Fibroblast of villous mesenchyme (primary cell): Measurements from ENCODE around the gene CDC14A. TPM values are rescaled to one million over a fixed set of nuclear protein-coding genes. Genes with fewer than 3 reads are reported as not detected.

ENCODE experiments used
- DNase-seq: peaks from one replicate; pipeline ENCODE4 v3.0.0-alpha.2; 2010; ENCODE audit warnings: low read depth
- H3K4me3 ChIP-seq: 2 replicates; pipeline ENCODE4 v1.5.1; 2011; ENCODE audit warnings: low read depth, mild to moderate bottlenecking, low read length
- total RNA-seq: library from RNA; depleted of rRNA; stranded (reverse); fragments of >200 nt; gene quantifications from 2 replicates; pipeline ENCODE4 v1.2.3, GENCODE V29; 2012
- TF ChIP-seq, protein P1 (sequence below): IDR thresholded peaks from 2 replicates; pipeline ENCODE4 v1.5.1; 2012; ENCODE audit warnings: low read depth, mild to moderate bottlenecking, low read length; ENCODE audit not compliant: insufficient read depth

CDC14A gene
- total RNA-seq, 1 donor, result 5.2 TPM

DNA sequence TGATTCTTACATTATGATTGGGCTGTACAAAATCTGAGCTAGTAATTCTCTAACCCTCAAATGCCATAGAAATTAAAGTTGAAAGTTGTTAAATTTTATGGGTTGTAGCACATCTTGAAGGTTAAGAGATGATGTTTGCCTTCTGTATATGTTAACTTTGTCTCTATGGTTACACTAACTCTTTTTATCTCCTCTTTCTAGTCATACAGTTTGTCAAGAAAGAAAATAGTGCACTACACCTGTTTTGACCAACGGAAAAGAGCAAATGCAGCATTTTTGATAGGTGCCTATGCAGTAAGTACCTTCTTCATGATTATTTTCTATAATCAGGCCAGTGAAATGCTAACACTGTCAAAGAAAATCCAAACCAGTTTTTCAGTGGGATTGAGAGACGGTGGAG is 38.2 kb downstream of the CDC14A start:
- no peak overlapping the region for H3K4me3 ChIP-seq
- no peak for DNase-seq

DNA sequence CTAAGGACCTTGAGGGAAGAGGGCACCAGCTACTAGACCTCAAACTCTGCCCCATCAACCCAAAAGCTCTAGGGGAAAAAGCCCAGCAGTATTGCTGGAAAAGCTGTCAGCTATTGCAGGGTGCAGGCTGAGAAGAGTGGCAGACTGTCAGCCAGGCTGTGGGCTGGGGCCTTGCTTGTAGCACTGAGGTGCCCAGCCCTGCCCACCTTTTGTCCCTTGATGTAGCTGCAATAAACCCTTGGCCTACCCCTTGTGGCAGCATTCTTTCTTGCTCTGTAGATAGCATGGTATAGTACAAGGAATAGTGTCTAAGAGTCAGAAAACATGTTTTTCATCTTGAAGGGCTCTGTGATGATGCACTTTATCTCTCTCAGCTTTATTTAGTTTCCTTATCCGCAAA is 39.4 kb downstream of the CDC14A start:
- TF ChIP-seq, protein P1, sequence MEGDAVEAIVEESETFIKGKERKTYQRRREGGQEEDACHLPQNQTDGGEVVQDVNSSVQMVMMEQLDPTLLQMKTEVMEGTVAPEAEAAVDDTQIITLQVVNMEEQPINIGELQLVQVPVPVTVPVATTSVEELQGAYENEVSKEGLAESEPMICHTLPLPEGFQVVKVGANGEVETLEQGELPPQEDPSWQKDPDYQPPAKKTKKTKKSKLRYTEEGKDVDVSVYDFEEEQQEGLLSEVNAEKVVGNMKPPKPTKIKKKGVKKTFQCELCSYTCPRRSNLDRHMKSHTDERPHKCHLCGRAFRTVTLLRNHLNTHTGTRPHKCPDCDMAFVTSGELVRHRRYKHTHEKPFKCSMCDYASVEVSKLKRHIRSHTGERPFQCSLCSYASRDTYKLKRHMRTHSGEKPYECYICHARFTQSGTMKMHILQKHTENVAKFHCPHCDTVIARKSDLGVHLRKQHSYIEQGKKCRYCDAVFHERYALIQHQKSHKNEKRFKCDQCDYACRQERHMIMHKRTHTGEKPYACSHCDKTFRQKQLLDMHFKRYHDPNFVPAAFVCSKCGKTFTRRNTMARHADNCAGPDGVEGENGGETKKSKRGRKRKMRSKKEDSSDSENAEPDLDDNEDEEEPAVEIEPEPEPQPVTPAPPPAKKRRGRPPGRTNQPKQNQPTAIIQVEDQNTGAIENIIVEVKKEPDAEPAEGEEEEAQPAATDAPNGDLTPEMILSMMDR, result no peak
- no peak for DNase-seq
- no peak overlapping the region for H3K4me3 ChIP-seq

More for the DNA sequence above, 38.2 kb downstream of the CDC14A start:
- TF ChIP-seq, protein P1, result no peak

DNA sequence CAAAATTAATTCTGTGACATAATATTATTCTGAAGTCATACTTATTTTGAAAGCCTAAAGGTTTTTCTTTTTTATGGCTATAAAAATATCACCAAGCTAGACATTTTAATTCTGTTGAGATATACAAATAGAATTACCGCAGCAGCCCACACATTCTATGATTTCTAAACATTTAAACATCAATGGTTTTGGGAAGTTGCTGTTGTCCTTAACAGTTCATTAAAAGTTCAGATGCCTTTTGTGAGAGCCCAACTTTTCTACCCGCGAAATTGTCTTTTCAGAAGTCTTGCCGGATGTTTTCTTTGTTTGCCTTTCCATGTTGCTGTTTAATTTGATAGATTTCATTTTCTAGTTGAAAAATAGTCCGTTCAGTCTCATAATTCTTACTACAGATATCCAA is 40.5 kb downstream of the CDC14A start:
- no peak overlapping the region for H3K4me3 ChIP-seq
- DNase-seq, result peak; percentile 21
- TF ChIP-seq, protein P1, result no peak

DNA sequence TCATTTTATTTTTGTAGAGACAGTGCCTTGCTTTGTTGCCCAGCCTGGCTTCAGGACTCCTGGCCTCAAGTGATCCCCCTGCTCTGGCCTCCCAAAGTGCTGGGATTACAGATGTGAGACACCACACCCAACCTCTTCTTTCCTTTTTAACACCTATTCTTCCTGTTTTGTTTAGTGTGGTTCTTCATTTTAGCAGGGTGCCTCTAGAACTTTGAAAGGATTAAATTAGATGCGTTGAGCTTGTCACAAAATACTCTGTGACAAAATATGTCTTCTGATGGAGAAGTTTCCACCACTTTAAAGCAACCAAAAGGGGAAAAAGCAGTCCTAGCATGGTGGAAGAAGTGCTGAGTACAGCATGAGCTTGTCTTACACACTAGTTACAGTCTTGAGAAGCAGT is 42.0 kb downstream of the CDC14A start:
- H3K4me3 ChIP-seq, result no peak overlapping the region
- DNase-seq, result no peak
- TF ChIP-seq, protein P1, result no peak

DNA sequence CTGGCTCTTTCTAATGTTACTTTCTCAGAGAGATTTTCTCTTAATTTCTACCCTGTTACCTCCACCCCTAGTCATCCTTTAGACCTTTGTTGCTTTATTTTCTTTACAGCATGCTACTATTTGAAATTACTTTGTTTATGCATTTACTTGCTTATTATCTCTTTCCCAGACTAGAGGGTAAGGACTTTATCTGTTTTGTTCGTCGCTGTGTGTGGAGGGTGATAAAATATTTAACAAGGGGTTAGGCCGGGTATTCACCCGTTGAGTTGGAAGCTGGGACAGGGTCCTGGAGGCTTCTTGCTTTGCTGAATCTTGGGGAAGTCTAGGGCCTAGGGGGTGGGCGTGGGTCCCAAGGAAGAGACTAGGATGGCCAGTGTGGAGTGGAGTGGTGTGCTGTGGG is 43.6 kb downstream of the CDC14A start:
- no peak overlapping the region for H3K4me3 ChIP-seq
- no peak for DNase-seq
- TF ChIP-seq, protein P1, result no peak

DNA sequence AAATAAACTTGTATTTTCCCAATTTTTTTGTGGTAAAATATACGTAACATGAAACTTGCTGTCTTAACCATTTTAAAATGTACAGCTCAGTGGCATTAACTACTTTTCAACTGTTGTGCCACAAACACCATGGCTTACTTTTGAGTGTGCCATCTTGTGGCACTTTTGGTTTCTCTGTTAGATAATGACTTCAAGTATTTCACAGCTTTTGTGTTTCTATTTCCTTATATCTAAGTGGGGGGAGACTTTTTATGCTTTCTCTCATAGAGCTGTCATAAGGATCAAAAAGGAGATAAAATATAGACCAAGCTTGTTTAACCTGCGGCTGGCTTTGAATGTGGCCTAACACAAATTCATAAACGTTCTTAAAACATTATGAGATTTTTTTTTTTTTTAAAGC is 44.3 kb downstream of the CDC14A start:
- no peak overlapping the region for H3K4me3 ChIP-seq
- DNase-seq, result no peak
- TF ChIP-seq, protein P1, result no peak

DNA sequence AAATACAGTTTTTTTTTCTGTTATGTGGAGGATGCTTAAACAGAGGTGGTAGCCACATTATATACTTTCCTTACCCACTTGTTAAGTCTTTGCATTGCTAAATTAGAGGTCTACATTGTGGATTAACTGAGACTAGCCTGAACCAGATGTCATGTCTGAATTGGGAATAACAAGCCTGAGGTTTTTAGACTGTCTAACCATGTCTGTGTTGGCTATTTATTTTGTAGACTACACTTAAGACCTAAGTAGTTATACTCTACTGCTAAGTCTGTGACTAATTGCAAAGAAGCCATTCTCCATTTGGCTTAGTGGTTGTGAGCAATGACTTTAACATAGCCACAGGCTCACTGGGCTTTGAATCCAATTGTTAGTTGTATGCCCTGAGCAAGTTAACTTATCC is 45.4 kb downstream of the CDC14A start:
- no peak for DNase-seq
- TF ChIP-seq, protein P1, result no peak
- H3K4me3 ChIP-seq, result no peak overlapping the region
